MM.1S (cell line): ENCODE measurements around the gene TTLL6.

Experiments used
- DNase-seq: peaks from one replicate; pipeline ENCODE4 v3.0.0-alpha.2; 2015
- H2AFZ ChIP-seq: fragments of 300-600 bp; sonication (generic); 2 replicates; pipeline ENCODE4 v1.6.0; 2016; ENCODE audit warnings: antibody characterized with exemption, low read length
- H3F3A ChIP-seq: fragments of 300-600 bp; sonication (generic); 2 replicates; pipeline ENCODE4 v1.6.1; 2016; ENCODE audit warnings: mild to moderate bottlenecking, antibody characterized with exemption, low read length, moderate library complexity, mixed read lengths; ENCODE audit not compliant: insufficient read depth
- H3K27ac ChIP-seq: fragments of 300-600 bp; sonication (generic); 2 replicates; pipeline ENCODE4 v1.5.1; 2016; ENCODE audit warnings: mild to moderate bottlenecking, low read length
- H3K27me3 ChIP-seq: fragments of 300-600 bp; sonication (generic); replicated peaks from 2 replicates; pipeline ENCODE4 v1.6.0; 2016; ENCODE audit warnings: low read length; ENCODE audit not compliant: insufficient read depth
- H3K36me3 ChIP-seq: fragments of 300-600 bp; sonication (generic); replicated peaks from 2 replicates; pipeline ENCODE4 v1.6.1; 2016; ENCODE audit warnings: mild to moderate bottlenecking, low read length, mixed read lengths; ENCODE audit not compliant: insufficient read depth
- H3K4me1 ChIP-seq: fragments of 300-600 bp; sonication (generic); 2 replicates; pipeline ENCODE4 v1.6.1; 2016; ENCODE audit warnings: low read length, mixed read lengths
- H3K4me2 ChIP-seq: fragments of 300-600 bp; sonication (generic); 2 replicates; pipeline ENCODE4 v1.6.0; 2016; ENCODE audit warnings: low read depth, low read length
- H3K4me3 ChIP-seq: fragments of 300-600 bp; sonication (generic); 2 replicates; pipeline ENCODE4 v1.5.1; 2016; ENCODE audit warnings: low read length, mixed read lengths
- H3K79me2 ChIP-seq: fragments of 300-600 bp; sonication (generic); 2 replicates; pipeline ENCODE4 v1.6.1; 2016; ENCODE audit warnings: mixed run types, low read length, mixed read lengths
- H3K9ac ChIP-seq: fragments of 300-600 bp; sonication (generic); 2 replicates; pipeline ENCODE4 v1.6.1; 2016; ENCODE audit warnings: low read length, mixed read lengths
- H3K9me2 ChIP-seq: fragments of 300-600 bp; sonication (generic); replicated peaks from 2 replicates; pipeline ENCODE4 v1.6.1; 2016; ENCODE audit warnings: mild to moderate bottlenecking, low read length, mixed read lengths; ENCODE audit not compliant: insufficient read depth
- H3K9me3 ChIP-seq: fragments of 300-600 bp; sonication (generic); replicated peaks from 2 replicates; pipeline ENCODE4 v1.6.1; 2016; ENCODE audit warnings: mild to moderate bottlenecking, low read length, mixed read lengths; ENCODE audit not compliant: insufficient read depth
- H4K20me1 ChIP-seq: fragments of 300-600 bp; sonication (generic); 2 replicates; pipeline ENCODE4 v1.6.1; 2016; ENCODE audit warnings: mild to moderate bottlenecking, low read length, moderate library complexity, mixed read lengths; ENCODE audit not compliant: insufficient read depth
- CTCF ChIP-seq: fragments of 300-600 bp; sonication (generic); IDR thresholded peaks from 2 replicates; pipeline ENCODE4 v1.5.1; 2016; ENCODE audit warnings: antibody characterized with exemption, low read length, mixed read lengths
- EZH2 ChIP-seq: fragments of 300-600 bp; sonication (generic); optimal IDR thresholded peaks from 2 replicates; pipeline ENCODE3; 2017; ENCODE audit warnings: low read depth, mild to moderate bottlenecking, antibody characterized with exemption, low read length, mixed read lengths
- EZH2phosphoT487 ChIP-seq: fragments of 300-600 bp; sonication (generic); IDR thresholded peaks from 2 replicates; pipeline ENCODE4 v1.6.1; 2018; ENCODE audit warnings: antibody characterized with exemption, low read length

TTLL6 gene

GRCh38 chr17:48856122-48856821 is 39.2 kb upstream of the TTLL6 start:
- Histone ChIP-seq H3K9me3 (no peaks in the 10 kb centered on the region), H3K36me3 (no peaks in the 10 kb centered on the region; the same call in 1 of the 2 replicates), H3K9ac (no peak overlapping the region), H3K79me2 (no peaks in the 10 kb centered on the region), H3F3A (no peaks in the 10 kb centered on the region), H3K4me1 (no peaks in the 10 kb centered on the region), H4K20me1 (no peaks in the 10 kb centered on the region), H3K27ac (no peak overlapping the region), H3K4me2 (no peak overlapping the region), H3K9me2 (no peaks in the 10 kb centered on the region), H3K4me3 (no peak overlapping the region), H2AFZ (no peak overlapping the region), H3K27me3 (no peaks in the 10 kb centered on the region)
- DNase-seq: no peak
- TF ChIP-seq EZH2: no peak

- H3K27ac ChIP-seq: no peak overlapping the region
- no peaks in the 10 kb centered on the region for H3K9me2 ChIP-seq
- H3K4me2 ChIP-seq: no peak overlapping the region
- no peak overlapping the region for H2AFZ ChIP-seq
- no peak overlapping the region for H3K4me3 ChIP-seq
- no peaks in the 10 kb centered on the region; the same call in 1 of the 2 replicates for H3K36me3 ChIP-seq
- H3K9ac ChIP-seq: no peak overlapping the region
- H3K79me2 ChIP-seq: no peaks in the 10 kb centered on the region
- DNase-seq: no peak
- no peaks in the 10 kb centered on the region for H3K4me1 ChIP-seq
- no peaks in the 10 kb centered on the region for H4K20me1 ChIP-seq
- TF ChIP-seq EZH2 (no peak), EZH2phosphoT487 (no peak), CTCF (no peak)
- H3K9me3 ChIP-seq: no peaks in the 10 kb centered on the region
- no peaks in the 10 kb centered on the region for H3K27me3 ChIP-seq
- no peaks in the 10 kb centered on the region for H3F3A ChIP-seq
Measured at GRCh38 chr17:48854774-48855476, 37.9 kb upstream of the TTLL6 start.

GRCh38 chr17:48850792-48851323 is 33.8 kb upstream of the TTLL6 start:
- TF ChIP-seq CTCF (no peak), EZH2 (no peak), EZH2phosphoT487 (no peak)
- peak; percentile 32 for DNase-seq
- no peaks in the 10 kb centered on the region for H3F3A ChIP-seq
- H3K4me2 ChIP-seq: no peak overlapping the region
- H2AFZ ChIP-seq: no peak overlapping the region
- no peaks in the 10 kb centered on the region for H3K79me2 ChIP-seq
- H4K20me1 ChIP-seq: no peaks in the 10 kb centered on the region
- no peaks in the 10 kb centered on the region for H3K27me3 ChIP-seq
- H3K36me3 ChIP-seq: no peaks in the 10 kb centered on the region; the same call in 1 of the 2 replicates
- no peaks in the 10 kb centered on the region for H3K9me2 ChIP-seq
- no peak overlapping the region for H3K27ac ChIP-seq
- no peaks in the 10 kb centered on the region for H3K4me1 ChIP-seq
- H3K4me3 ChIP-seq: no peak overlapping the region
- no peaks in the 10 kb centered on the region for H3K9me3 ChIP-seq
- H3K9ac ChIP-seq: no peak overlapping the region
